ENCODE results near the gene GRIK1.
"Not testable (repeated sequence)": the region's sequence is repeated elsewhere in the genome, so short reads cannot be mapped to it uniquely, and the experiment has no call there.

GRIK1 gene

DNA sequence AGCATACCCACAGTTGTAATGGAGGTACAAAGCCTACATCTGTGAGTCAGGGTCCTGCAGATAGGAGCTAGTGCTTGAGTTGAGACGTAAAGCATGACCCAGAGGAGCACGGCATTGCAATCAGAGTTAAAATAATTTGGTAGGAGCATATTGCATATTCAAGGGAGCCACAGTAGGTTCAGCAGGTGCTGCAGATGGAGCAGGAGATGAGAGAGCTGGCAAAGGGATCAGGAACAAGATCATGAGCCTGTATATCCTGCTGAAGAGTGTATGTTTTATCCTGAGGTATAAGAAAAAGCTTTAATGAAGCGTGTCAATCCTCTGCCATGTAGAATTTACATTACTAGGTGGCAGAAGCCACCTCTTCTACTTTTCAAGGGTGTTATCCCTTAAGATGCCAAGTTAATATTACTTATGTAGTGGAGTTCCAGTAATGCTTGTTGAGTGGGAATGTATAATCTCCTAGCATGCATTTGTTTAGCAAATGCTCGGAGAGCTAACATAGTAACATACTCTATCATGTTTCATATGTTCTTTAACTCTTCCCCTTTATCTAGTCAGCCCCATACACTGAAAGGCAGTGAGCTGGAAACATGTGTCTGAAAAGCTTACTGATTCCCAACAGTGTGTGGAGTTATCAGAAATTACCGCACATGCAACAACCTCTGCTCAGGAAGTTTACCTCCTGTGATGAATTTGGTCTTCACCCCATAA, 300.3 kb downstream of the GRIK1 start:
- DNase-seq: no peak

DNA sequence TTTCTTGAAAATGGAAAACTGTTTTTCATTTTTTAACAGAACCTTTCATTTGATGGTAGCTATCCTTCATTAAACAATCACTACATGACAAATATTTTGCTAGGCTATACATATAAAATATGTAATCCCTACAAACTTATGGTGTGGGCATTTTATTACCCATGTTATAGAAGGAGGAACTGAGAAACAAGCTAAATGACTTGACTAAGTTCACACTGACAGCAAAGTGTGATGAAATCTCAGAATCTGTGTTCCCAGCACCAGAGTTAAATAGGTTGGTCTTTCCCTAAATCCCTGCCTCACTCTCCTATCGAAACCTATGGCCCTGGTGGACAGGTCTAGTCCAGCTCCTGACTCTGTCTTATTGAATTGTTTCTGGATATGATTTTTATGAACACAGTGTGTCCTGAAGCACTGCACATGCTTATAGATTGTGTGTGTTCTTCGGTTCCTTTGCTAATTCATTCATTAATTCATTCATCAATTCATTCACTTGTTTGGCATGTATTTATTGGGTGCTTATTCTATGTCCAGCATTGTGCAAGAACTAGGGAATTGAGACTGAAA, 301.0 kb downstream of the GRIK1 start:
- intact Hi-C loops (cut with DNase I): no loop called here
- no peak for DNase-seq

More for the DNA sequence above, 300.3 kb downstream of the GRIK1 start:
- intact Hi-C loops (cut with DNase I): no loop called here

DNA sequence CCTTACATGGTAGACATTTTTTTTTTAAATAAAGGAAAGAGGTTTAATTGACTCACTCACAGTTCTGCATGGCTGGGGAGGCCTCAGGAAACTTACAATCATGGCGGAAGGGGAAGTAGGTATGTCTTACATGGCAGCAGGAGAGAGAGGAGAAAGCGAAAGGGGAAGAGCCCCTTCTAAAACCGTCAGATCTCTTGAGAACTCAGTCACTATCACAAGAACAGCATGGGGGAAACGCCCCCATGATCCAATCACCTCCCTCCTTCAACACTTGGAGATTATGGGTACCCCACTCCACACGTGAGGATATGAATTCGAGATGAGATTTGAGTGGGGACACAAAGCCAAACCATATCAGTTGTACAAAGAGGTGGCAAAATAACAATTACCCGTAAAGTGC, 301.7 kb downstream of the GRIK1 start:
- DNase-seq: no peak
- intact Hi-C loops (cut with DNase I): no loop called here

DNA sequence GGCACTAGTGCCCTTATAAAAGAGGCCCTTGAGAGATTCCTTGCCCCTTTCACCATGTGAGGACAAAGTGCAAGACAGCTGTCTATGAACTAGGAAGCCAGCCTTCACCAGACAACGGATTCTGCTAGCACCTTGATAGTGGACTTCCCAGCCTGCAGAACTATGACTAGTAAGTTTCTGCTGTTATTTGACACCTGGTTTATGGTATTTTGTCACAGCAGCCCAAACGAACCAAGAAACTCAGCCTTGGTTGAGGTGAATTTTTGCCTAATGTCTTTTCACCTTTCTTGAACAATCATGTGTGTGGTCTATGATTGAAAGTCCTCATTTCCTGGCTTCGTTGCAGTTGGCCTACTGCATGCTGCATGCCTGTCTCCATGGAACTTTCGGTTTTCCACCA, 302.2 kb downstream of the GRIK1 start:
- DNase-seq: no peak
- intact Hi-C loops (cut with DNase I): no loop called here

DNA sequence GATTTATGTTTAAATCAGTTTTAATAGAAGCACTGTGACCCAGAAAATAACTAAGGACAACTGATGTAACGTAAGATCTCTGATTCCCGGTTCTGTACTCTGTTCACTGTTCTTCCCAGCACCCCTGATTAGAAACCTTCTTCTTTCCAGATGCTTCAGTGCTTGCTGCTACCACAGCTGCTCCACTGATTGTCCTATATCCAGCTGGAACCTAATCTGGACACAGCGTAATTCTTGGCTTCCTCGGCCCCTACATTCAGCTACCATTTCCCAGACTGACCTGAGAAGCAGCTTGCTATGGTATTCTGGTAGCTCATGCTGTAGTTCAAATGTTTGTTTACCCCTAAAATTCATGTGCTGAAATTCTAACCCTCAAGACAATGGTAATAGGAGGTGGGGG, 302.7 kb downstream of the GRIK1 start:
- DNase-seq: no peak
- intact Hi-C loops (cut with DNase I): no loop called here

DNA sequence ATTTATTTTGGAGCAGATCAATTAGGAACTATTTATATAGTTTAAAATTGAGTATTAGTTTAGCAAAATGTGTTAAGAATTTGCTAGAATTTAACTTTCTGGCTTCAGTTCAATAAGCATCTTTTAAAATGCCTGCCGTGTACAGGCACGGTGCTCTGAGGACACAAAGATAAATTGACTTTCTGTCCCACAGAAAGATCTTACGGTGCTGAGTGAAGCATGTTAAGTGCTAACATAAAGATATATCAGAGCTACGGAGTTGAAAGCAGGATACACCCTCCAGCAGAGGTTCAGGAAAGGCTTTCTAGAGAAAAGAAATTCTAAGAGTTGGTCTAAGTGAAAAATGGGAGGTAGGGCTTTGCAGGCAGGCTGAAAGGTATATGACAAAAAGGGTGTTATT, 305.4 kb downstream of the GRIK1 start:
- intact Hi-C loops (cut with DNase I): no loop called here
- DNase-seq: no peak

DNA sequence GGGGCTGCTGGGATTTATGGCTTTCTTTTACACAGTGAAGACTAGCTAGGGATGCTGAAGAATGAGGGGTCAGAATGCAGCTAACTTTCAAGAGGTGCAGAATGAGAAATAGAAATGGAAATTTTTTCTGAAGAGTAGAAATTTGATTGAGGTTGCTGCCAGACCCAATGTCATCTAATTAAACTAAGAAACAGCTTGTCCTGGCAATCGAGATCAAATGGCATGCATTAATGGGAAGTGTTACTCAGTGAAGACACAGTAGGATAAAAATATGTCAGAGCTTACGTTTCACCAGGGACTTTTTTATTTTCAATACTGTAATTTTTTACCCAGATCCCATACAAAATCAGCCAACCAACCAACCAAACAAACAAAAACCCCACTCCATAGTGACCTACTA, 306.0 kb downstream of the GRIK1 start:
- intact Hi-C loops (cut with DNase I): no loop called here
- no peak for DNase-seq

DNA sequence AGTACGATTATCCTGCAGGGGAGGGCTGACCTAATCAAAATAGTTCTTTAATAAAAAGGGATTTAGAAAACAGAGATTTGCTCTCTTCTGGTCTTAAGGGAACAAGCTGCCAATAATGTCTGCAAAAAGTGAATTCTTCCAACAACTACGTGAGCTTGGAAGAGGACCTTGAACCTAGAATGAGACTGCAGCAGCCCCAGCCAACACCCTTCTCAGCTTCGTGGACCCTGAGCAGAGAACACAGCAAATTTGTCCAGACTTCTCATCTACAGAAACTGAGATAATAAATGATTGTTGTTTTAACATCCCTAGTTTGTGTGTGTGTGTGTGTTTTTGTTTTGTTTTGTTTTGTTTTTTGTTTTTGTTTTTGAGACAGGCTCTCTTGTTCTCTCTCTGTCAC, 309.4 kb downstream of the GRIK1 start:
- intact Hi-C loops (cut with DNase I): no loop called here
- DNase-seq: no peak

DNA sequence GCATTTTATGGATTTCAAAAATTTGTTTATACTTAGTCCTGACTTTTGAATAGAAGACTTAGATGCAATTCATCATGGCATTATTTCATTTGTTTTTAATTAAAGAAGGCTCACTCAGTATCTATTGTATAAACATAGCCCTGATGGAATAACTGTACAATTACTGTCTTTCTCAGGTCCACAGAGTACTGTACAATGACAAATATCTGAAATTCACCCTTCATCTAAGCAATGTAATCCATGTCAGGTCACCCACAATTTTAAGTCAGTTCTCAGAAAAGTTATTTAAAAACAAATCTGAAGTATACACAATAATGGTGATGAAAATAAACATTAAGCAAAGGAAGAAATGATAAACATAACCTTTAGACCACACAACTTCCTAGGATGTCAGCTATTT, 311.9 kb downstream of the GRIK1 start:
- no peak for DNase-seq
- intact Hi-C loops (cut with DNase I): no loop called here

DNA sequence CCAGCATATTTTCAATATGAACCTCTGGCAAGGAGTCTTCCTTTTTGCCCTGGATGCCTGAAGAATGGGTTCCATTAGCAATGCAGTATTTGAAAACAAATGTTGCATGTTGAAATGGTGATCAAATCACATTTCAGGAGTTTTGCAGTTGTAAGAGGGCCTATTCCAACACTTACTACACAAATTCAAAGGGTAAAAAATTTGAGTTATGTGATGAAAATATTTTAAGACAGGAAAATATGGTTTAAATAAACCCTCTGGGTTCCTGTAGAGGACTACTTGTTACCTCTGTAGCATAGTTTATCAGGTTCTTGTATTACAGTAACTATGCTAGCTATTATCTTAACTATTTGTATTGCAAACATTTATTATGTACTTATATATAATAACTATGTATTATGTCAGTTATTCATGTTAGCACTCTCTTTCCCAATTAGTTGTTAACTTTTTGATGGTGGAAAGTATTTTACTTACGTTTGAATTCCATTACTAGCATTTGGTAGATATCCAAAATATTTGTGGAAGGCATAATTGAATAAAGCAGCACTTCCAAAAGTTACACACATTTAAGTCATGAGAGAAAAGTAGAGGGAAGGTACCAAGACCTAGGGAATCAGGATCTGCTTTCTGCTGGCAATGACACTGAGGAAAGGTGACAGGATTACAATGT, 312.9 kb downstream of the GRIK1 start:
- intact Hi-C loops (cut with DNase I): no loop called here
- DNase-seq: no peak

DNA sequence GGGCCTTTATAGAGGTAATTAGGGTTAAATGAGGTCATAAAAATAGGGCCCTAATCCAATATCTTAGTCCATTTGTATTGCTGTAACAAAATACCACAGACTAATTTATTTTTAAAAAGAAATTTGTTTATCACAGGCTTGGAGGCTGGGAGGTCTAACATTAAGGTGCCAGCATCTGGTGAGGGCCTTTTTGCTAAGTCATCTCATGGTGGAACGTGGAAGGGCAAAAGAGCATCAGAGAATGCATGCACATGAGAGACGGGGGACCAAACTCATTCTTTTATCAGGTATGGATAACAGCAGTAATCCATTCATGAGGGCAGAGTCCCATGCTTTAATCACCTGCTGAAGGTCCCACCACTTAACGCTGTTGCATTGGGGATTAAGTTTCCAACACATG, 313.8 kb downstream of the GRIK1 start:
- intact Hi-C loops (cut with DNase I): no loop called here
- DNase-seq: no peak

DNA sequence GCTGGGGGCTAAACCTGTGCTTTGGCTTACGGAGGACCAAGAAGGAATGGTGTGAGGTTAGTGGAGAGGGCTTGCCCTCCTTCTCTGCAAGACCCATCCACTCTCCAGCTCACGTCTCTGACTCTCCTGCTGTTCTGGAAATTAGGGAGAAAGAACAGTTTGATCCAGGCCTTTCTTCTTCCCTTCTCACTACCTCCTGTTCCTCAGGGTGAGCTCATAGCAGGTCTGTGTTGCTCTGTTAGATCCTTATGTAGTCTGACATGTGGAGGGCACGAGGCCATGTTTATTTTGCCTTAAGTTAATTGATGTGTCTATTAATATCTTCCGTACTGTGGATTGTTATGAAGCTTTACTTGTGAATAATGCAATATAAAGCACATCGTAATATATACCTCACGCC, 315.0 kb downstream of the GRIK1 start:
- DNase-seq: no peak
- intact Hi-C loops (cut with DNase I): no loop called here

DNA sequence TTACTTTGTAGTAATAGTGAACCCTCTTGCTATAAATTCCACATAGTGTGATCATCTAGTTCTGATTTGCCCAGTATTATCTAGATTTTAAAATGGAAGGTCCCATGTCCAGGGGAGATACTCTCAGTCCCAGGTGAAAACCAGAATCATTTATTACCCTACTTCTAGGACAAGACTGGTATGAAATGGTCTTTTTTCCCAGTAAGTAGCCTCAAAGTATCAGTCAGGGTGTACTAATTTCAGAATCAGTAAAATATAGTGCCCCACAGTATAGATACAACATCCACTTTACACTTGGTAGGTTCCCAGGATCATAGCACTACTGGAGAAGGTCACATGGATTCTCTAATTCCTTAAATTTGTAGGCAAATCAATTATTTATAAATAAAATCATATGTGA, 318.3 kb downstream of the GRIK1 start:
- intact Hi-C loops (cut with DNase I): no loop called here
- no peak for DNase-seq

DNA sequence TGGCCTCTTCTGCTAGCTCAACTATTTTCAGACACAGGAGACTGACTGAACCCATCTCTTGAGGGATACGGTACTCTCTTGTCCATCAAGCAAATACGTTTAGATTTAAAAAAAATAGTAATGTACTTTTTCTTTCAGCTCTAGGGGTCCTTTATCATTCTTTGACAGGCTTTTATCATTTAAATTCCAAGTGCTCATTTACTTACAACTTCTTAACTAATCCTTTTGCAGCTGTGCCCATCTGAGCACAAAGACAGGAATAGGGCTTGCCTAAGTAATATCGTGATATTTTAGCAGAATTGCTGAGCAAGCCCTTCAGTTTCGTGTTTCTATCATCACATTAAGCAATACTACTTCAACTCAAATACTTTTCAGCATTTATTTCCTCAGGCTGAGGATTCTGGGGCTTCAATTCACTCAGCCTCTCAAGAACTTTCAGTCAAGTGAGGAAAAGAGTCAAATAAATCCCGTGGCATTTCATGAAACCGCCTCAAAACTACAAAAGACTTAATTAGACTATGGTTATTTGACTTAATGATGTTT, 323.5 kb downstream of the GRIK1 start:
- DNase-seq: no peak
- intact Hi-C loops (cut with DNase I): no loop called here

DNA sequence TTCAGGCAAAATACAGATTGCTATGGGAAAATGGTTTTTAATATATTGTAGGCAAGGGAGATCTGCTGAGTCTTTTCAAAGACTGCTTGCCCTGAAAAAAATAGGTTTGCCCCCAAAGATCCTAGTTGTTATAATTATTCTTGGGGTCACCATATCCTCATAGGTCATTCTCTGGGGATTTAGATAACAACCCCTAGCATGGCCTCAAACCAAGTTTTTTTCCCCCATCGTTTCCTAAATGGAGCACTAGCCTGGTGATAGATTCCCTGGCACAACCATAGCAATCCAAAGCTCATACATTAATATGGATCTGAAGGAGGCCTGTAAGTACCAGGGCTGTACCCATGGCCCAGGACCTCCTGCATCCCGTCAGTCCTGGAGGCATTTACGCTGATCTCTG, 325.9 kb downstream of the GRIK1 start:
- intact Hi-C loops (cut with DNase I): no loop called here
- no peak for DNase-seq

DNA sequence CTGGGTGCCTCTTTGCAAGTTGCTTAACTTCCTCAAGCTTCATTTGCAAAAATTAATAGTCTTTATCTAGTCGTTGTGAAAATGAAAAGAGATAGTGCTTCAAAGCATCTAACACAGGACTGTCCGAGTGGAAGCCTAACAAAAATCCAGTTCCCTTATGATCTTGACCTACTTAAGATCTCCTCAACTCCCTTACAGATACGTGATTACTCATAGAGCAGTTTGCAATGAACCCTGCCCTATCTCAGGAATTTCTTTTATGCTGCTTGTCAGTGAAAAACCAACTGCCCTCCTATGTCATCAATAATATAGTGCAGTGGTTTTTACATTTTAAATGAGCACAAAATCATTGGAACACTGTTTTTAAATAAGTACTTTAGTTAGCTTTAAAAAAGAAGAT, 326.8 kb downstream of the GRIK1 start:
- intact Hi-C loops (cut with DNase I): no loop called here
- no peak for DNase-seq

DNA sequence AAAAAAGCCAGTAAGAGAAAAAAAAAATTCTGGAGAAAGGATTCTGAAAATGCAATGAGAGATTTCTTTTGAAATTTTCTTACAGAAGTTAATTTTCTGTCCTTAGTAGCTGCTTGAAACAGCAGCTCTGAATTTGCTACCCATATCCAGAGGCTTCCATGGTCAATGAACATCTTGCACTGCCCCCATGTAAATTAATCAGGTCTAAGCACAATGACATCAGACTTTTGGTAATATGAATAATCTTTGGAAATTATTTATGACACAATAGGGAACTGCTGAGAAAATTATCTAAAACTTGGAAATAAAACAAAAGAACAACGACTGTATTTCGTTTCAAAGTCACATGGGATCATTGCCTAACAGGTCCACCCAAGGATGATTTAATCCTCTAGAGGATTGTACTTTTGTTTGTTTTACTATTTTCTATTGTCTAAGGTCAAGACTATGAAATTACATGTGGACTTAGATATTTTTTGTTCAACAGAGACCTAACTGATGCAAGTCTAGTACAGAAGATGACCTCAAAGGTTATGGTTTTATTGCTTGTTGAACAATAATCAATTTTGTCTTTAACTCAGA, 328.9 kb downstream of the GRIK1 start:
- no peak for DNase-seq
- intact Hi-C loops (cut with DNase I): no loop called here

DNA sequence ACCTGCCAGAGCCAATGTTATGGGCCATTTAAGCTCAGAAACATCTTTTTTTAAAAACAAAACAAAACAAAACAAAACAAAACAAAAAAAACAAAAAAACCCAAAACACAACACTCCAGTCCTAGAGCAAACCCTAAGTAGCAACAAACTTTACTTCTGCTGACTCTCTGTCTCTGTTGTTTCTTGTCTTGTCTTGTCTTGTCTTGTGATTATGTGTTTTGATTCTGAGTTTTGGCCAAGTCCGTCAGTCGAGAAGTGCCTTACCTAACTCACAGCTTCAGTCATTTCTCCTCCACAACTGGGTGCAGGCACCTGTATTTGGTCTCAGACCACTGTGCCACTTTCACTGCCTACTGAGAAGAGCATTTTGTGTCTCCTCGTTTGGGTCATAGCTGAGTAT, 333.2 kb downstream of the GRIK1 start:
- intact Hi-C loops (cut with DNase I): no loop called here
- no peak for DNase-seq

DNA sequence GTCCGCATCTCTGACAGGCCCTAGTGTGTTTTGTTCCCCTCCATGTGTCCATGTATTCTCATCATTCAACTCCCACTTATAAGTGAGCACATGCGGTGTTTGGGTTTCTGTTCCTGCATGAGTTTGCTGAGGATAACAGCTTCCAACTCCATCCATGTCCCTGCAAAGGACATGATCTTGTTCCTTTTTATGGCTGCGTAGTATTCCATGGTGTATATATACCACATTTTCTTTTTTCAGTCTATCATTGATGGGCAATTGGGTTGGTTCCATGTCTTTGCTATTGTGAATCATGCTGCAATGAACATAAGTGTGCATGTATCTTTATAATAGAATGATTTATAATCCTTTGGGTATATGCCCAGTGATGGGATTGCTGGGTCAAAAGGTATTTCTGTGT, 334.6 kb downstream of the GRIK1 start:
- intact Hi-C loops (cut with DNase I); DNase-seq: not testable (repeated sequence)

DNA sequence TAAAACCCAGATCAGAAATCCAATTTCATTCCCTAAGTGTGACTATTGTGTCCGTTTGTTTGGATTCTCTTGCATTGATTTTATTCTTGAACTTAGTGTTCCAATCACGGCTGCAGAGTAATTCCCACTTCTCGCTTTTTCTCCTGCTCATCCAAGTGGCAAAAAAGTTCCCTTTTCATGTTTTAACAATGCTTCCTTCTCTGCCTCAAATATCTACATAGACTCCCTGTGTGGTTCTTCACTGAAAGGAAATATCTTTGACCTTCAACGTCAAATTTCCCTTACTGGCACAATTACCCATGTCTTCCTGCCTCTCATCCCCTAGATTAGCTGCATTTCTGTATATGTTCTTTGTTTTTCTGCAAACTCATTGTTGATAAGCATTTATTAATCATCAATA, 335.7 kb downstream of the GRIK1 start:
- intact Hi-C loops (cut with DNase I): no loop called here
- no peak for DNase-seq

All from head of caudate nucleus (tissue), 42 donors.